Brain pericyte (primary cell): Measurements from ENCODE around the gene NCKAP5.
A peak's percentile ranks its signal among the peaks of the same experiment; 100 is the strongest.

Source experiments
- DNase-seq: peaks from one replicate; pipeline ENCODE4 v3.0.0-alpha.2; 2012; ENCODE audit warnings: low read depth, low spot score

Gene NCKAP5

GRCh38 chr2:133458280-133458679 lies 110.0 kb downstream of the NCKAP5 start:
- DNase-seq, result no peak

DNA sequence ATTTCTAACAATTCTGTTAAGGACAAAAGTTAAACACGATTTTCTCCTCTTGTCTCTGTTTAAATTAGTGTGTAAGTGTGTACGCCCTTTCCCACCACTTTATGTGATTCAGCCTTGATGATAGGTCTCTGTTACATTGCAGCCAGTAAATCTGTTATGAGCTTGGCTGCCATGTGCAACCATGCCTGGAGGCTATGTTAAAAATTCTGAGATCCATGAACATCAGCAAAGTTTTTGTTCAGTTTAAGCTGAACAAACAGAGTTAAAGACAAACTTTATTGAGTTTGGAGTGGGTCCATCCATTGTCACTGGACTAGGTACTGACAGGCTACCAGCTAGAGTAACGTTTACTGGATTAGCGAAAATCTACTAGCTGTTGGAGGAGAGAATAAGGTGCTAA lies 110.4 kb downstream of the NCKAP5 start:
- no peak for DNase-seq

DNA sequence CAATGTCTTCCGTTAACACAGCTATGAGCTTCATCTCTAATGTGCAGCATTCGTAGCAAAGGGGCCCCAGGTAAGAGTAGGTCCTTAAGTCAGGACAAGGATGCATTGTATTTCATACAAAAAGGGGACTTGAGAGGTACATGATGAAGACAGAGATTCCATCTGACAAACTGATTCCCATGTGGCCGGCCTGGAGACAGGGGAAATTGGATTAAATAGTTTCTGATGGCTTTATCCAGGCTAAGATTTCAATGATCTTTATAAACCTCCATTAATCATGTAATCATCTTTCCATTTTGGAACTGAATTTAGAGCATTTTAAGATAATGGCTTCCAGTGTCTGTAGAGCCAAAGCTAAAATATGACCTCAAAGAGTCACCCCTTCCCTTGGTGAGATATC lies 111.3 kb downstream of the NCKAP5 start:
- DNase-seq, result no peak

DNA sequence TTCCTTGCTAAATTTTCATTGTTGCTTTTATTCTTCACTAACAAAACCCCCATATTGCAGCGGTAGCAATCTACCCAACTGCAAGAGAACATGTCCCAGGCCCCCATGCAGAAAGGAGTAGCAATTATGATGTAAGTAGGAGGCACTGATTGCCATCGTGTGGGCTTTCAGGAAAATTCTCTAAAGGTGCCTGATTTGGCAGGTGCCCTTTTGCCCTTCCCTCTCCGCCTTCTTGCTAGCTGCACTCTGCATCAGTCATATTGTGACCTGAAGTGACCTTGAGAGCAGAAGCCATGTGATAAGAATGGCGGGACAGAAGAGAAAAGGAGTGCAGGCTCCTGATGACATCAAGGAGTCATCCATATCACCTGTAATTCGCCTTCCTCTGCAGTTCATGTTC lies 112.1 kb downstream of the NCKAP5 start:
- DNase-seq, result no peak

GRCh38 chr2:133453032-133453431 lies 115.2 kb downstream of the NCKAP5 start:
- no peak for DNase-seq

- DNase-seq, result no peak
Observed at GRCh38 chr2:133452583-133452982, 115.7 kb downstream of the NCKAP5 start.

DNA sequence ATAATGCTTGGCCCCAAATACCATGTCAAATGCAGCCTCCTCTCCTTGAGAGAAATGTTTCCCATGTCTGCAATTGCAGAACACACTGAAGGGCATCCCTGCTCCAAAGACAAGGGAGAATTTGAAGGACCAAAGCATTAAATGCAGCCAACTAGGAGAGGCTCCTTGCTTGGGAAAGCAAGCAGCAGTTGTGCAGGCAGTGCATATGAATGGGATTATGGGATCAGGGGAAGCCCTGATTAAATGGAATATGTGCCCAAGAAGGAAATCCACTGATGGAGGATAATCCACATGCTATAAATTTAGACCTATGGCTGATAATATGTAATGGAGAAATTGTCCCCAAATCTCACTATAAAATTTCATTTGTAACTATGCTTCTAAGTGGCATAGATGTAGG lies 116.1 kb downstream of the NCKAP5 start:
- no peak for DNase-seq

GRCh38 chr2:133448195-133448594 lies 120.1 kb downstream of the NCKAP5 start:
- no peak for DNase-seq

GRCh38 chr2:133447303-133447702 lies 121.0 kb downstream of the NCKAP5 start:
- DNase-seq, result no peak

- DNase-seq, result no peak
Observed at GRCh38 chr2:133444465-133444864, 123.8 kb downstream of the NCKAP5 start.

GRCh38 chr2:133442393-133442792 lies 125.9 kb downstream of the NCKAP5 start:
- no peak for DNase-seq

DNA sequence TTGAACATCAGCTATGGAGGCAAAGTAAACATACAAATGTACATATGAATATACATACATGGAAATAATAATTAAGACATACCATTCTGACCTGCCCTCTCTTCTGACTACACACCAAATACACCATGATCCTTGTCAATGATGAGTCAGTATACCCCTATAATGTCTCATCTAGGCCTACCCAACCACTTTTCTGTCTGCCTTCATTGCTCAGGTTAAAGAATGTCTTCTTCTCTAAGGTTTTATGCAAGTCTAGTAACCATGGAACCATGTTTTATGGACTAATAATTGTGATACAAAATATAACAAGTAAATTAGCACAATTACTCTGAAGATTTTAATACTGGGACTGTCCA lies 128.7 kb downstream of the NCKAP5 start:
- DNase-seq, result no peak

GRCh38 chr2:133438848-133439564 lies 129.3 kb downstream of the NCKAP5 start:
- DNase-seq, result no peak

- DNase-seq, result no peak
Observed at GRCh38 chr2:133438026-133438425, 130.2 kb downstream of the NCKAP5 start.

DNA sequence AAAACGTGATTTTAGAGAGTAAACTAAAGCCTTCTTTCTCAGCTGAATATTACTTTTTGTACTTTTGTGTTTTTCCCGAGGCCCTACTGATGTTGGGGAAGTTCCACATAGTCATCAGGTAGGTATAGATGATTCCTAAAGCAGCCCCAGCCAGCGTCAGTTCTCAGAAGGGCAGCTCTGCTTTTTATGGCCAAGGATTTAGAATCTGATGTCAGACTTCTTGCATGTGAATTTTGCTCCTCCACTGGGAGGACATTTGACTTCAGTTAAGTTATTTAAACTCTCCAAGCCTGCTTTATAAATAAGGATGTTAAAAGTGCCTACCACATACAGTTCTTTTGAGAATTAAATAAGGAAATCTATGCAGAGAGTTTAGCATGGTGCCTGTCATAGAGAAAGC lies 130.8 kb downstream of the NCKAP5 start:
- no peak for DNase-seq

GRCh38 chr2:133434959-133435668 lies 133.1 kb downstream of the NCKAP5 start:
- DNase-seq, result peak; percentile 31

- no peak for DNase-seq
Observed at GRCh38 chr2:133433455-133434451, 134.5 kb downstream of the NCKAP5 start.

- DNase-seq, result no peak
Observed at GRCh38 chr2:133432778-133433177, 135.5 kb downstream of the NCKAP5 start.

GRCh38 chr2:133431289-133431688 lies 137.0 kb downstream of the NCKAP5 start:
- no peak for DNase-seq

DNA sequence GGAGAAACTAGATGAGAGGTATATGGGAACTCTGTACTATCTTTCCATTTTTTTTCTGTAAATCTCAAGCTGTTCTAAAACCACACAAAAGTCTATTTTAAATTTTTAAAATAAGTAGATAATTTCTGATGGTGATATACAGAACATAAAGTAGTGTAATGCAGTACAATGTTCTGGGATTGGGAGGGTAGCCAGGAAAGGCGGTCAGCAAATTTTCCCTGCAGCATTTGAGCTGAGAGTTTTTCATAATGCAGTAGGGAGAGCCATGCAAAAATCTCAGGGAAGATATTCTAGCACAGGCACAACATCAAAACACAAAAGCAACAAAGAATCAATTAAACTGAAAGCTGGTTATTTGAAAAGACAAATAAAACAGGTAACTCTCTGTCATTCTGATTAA lies 141.5 kb downstream of the NCKAP5 start:
- DNase-seq, result no peak

- no peak for DNase-seq
Observed at GRCh38 chr2:133425612-133426011, 142.7 kb downstream of the NCKAP5 start.

DNA sequence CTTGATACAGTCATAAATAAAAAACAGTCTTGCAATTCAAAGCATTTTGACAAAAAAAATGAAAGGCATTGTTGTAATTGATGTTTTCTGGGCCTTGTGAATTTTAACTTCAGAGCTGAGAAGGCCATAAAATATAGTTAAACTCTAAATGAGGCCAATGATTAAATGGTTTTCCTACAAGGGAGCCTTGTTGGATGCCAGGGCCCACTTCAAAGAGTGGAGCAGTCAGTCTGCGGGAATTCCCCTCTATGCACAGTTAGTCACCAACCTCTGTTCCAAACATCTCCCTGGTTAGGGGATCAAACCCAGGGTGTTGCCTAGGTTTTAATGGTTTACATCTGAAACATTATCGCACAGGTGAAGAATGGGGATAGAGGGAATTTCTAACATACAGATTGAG lies 143.4 kb downstream of the NCKAP5 start:
- DNase-seq, result no peak
